ENCODE results near the gene ARHGEF28. TPM values are rescaled to one million over a fixed set of nuclear protein-coding genes. Genes with fewer than 3 reads are reported as not detected.

ARHGEF28 gene
- total RNA-seq, 4 donors from 2014 or later: 8.2 to 16.5 (median 15.4) TPM

- no peak for DNase-seq (ENCODE audit: low spot score)
- TF ChIP-seq, protein P1, sequence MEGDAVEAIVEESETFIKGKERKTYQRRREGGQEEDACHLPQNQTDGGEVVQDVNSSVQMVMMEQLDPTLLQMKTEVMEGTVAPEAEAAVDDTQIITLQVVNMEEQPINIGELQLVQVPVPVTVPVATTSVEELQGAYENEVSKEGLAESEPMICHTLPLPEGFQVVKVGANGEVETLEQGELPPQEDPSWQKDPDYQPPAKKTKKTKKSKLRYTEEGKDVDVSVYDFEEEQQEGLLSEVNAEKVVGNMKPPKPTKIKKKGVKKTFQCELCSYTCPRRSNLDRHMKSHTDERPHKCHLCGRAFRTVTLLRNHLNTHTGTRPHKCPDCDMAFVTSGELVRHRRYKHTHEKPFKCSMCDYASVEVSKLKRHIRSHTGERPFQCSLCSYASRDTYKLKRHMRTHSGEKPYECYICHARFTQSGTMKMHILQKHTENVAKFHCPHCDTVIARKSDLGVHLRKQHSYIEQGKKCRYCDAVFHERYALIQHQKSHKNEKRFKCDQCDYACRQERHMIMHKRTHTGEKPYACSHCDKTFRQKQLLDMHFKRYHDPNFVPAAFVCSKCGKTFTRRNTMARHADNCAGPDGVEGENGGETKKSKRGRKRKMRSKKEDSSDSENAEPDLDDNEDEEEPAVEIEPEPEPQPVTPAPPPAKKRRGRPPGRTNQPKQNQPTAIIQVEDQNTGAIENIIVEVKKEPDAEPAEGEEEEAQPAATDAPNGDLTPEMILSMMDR (IDR thresholded peaks at IDR 0.05): no peak
- ATAC-seq (ENCODE audit: low FRiP score): no peak
These were observed 7.1 kb downstream of the ARHGEF28 start for GRCh38 chr5:73633060-73633459.

GRCh38 chr5:73636408-73636807 is 10.4 kb downstream of the ARHGEF28 start:
- DNase-seq (ENCODE audit: low spot score) (no peak), ATAC-seq (ENCODE audit: low FRiP score) (no peak)
- TF ChIP-seq, protein P1 (IDR thresholded peaks at IDR 0.05): no peak

- DNase-seq (ENCODE audit: low spot score): no peak
- TF ChIP-seq, protein P1 (IDR thresholded peaks at IDR 0.05): no peak
- ATAC-seq (ENCODE audit: low FRiP score): no peak
These were observed 11.6 kb downstream of the ARHGEF28 start for GRCh38 chr5:73637565-73637964.

DNA sequence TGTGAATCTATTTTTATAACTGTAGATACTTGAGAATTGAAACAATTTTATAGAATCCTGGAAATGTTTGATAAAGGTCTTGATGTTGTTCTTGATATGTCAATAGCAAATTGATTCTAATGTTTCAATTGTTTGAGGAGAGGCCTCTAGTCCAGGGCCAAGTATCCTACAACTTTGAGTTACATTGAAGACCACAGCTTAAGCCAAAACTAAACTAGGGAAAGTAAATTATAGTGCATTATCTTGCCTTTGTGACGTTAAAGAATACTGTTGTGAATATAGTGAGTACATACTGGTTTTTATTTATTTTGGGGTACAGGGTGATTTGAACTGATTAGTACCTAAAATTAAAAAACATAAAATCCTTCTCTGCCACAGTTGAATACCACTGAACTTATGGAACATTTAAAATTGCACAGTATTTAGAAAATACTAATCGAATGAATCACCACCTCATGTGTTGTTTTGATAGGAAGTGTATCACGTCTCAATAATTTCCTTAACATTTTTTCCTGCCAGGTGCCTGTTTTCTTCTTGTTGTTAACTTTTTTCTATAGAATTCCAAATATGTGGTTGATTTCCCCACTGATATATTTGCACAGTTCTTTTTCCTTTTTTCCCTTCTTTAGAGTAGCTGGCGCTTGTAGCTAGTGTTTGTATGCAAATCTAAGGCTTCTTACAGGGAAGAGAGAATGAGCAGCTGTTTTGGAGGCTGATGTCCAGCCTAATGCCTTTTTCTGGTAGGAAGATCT is 12.5 kb downstream of the ARHGEF28 start:
- TF ChIP-seq, protein P1 (IDR thresholded peaks at IDR 0.05): no peak
- DNase-seq (ENCODE audit: low spot score): no peak
- ATAC-seq (ENCODE audit: low FRiP score): peak; percentile 51

DNA sequence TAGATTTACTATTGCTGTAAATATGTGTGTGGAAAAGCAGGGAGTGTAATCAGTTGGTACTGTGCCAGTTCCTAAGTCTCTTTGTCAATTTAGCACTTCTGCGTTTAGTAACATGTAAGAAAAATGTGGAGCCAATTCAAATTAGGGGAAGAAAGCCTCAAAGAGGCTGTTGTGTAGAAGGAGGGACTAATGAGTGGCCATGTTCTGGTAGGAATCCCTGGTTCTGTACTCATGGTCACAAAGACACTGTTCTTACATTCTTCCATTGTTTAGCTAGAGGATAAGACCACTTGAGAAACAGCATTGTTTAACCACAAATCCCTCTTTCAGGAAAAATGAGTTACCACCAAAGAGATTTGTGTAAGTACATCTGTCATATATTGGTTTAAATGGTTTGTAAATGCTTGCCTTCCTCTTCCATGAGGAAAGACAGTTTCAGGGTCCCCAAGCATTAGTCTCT is 14.9 kb downstream of the ARHGEF28 start:
- no peak for DNase-seq (ENCODE audit: low spot score)
- ATAC-seq (ENCODE audit: low FRiP score): no peak
- TF ChIP-seq, protein P1 (IDR thresholded peaks at IDR 0.05): no peak

GRCh38 chr5:73641811-73642210 is 15.8 kb downstream of the ARHGEF28 start:
- DNase-seq (ENCODE audit: low spot score) (no peak), ATAC-seq (ENCODE audit: low FRiP score) (no peak)
- TF ChIP-seq, protein P1 (IDR thresholded peaks at IDR 0.05): no peak

- TF ChIP-seq, protein P1 (IDR thresholded peaks at IDR 0.05): no peak
- ATAC-seq (ENCODE audit: low FRiP score) (no peak), DNase-seq (ENCODE audit: low spot score) (no peak)
These were observed 16.3 kb downstream of the ARHGEF28 start for GRCh38 chr5:73642344-73642743.

All from omental fat pad (tissue), 4 donors.